GM12865 (cell line): ENCODE measurements around the gene KLHDC7B.

Source experiments
- DNase-seq: peaks from one replicate; pipeline ENCODE4 v3.0.0; 2010; ENCODE audit warnings: low read depth
- H3K4me3 ChIP-seq: 2 replicates; pipeline ENCODE4 v1.5.1; 2011; ENCODE audit warnings: mild to moderate bottlenecking, low read depth, low read length, control low read depth
- CTCF ChIP-seq: IDR thresholded peaks from 2 replicates; pipeline ENCODE4 v1.5.1; 2011; ENCODE audit warnings: low read length, control low read depth, low read depth, inconsistent platforms; ENCODE audit not compliant: insufficient read depth; ENCODE audit errors: missing control alignments

The KLHDC7B gene

GRCh38 chr22:50579752-50580151, 34.1 kb downstream of the KLHDC7B start:
- no peak overlapping the region for H3K4me3 ChIP-seq
- TF ChIP-seq CTCF = no peak
- no peak for DNase-seq

- DNase-seq = no peak
- TF ChIP-seq CTCF = no peak
- peak overlapping the region; percentile 84 for H3K4me3 ChIP-seq
These were observed 35.6 kb downstream of the KLHDC7B start for GRCh38 chr22:50581031-50581949.

- peak; percentile 63 for DNase-seq
- TF ChIP-seq CTCF = no peak
These were observed 36.3 kb downstream of the KLHDC7B start for GRCh38 chr22:50581950-50582492.

GRCh38 chr22:50582493-50583293, 37.0 kb downstream of the KLHDC7B start, which contains the start of gene CHKB:
Gene CHKB (minus strand): TSS chr22:50582849. CDS start chr22:50582781, 68 bp downstream.
- H3K4me3 ChIP-seq = peak within 1 kb of the TSS; percentile 84
- peak; percentile 99 for DNase-seq
- no peak for TF ChIP-seq CTCF

More at GRCh38 chr22:50581950-50582492, 36.3 kb downstream of the KLHDC7B start:
- peak overlapping the region; percentile 84 for H3K4me3 ChIP-seq

GRCh38 chr22:50583294-50583861, 37.7 kb downstream of the KLHDC7B start:
- no peak for TF ChIP-seq CTCF
- peak overlapping the region; percentile 84 for H3K4me3 ChIP-seq
- no peak for DNase-seq
